AG04449 (cell line): ENCODE data around the gene ADD3.

Experiments
- CTCF ChIA-PET: fragments of 350-600 bp; formaldehyde crosslinking; extraction: SDS; loops from one replicate; lab custom pipeline; 2021; ENCODE audit warnings: antibody characterized with exemption; lab: Yijun Ruan, JAX
- POLR2A ChIA-PET: fragments of 400-600, 350-600 bp; formaldehyde crosslinking; extraction: SDS; loops from one replicate; lab custom pipeline; 2020; ENCODE audit warnings: antibody characterized with exemption, inconsistent platforms; lab: Yijun Ruan, JAX
- DNase-seq: peaks from one replicate; pipeline ENCODE4 v3.0.0-alpha.2; 2010; ENCODE audit warnings: low read depth, low spot score
- H3K4me3 ChIP-seq: 2 replicates; pipeline ENCODE4 v1.5.1; 2011; ENCODE audit warnings: low read depth, mild to moderate bottlenecking, control low read depth, low read length
- CTCF ChIP-seq: IDR thresholded peaks from one replicate; pipeline ENCODE4 v1.5.1; 2011; ENCODE audit warnings: mild to moderate bottlenecking, moderate library complexity, low read length, control low read depth, inconsistent platforms; ENCODE audit not compliant: insufficient read depth; ENCODE audit errors: missing control alignments

ADD3 gene

GRCh38 chr10:110075686-110076085 is 67.9 kb downstream of the ADD3 start:
- no peak for DNase-seq
- no peak for TF ChIP-seq CTCF
- ChIA-PET CTCF (interaction anchor here (1.4 to 5.6 kb wide), 2 partner anchors 54 to 193 kb away, joined by 3 to 47 read pairs; no protein-coding TSS in a partner anchor), POLR2A (no interaction called here)
- H3K4me3 ChIP-seq: no peak overlapping the region

- H3K4me3 ChIP-seq: no peak overlapping the region
- no peak for TF ChIP-seq CTCF
- ChIA-PET CTCF (interaction anchor here (0.7 to 5.6 kb wide), 3 partner anchors 31 to 194 kb away, joined by 3 to 47 read pairs (median 3); no protein-coding TSS in a partner anchor), POLR2A (no interaction called here)
- no peak for DNase-seq
Observed at GRCh38 chr10:110076559-110077318, 69.0 kb downstream of the ADD3 start.

- no peak for TF ChIP-seq CTCF
- H3K4me3 ChIP-seq: no peak overlapping the region
- ChIA-PET POLR2A (no interaction called here), CTCF (interaction anchor here (5.6 kb wide), 1 partner anchor 195 kb away, joined by 47 read pairs; no protein-coding TSS in a partner anchor)
- DNase-seq: no peak
Observed at GRCh38 chr10:110077436-110078130, 69.8 kb downstream of the ADD3 start.

GRCh38 chr10:110078317-110078716 is 70.5 kb downstream of the ADD3 start:
- CTCF ChIA-PET: interaction anchor here (5.6 kb wide), 1 partner anchor 195 kb away, joined by 47 read pairs; no protein-coding TSS in a partner anchor
- TF ChIP-seq CTCF: no peak
- POLR2A ChIA-PET: no interaction called here
- no peak for DNase-seq
- H3K4me3 ChIP-seq: no peak overlapping the region

- ChIA-PET POLR2A (no interaction called here), CTCF (interaction anchor here (1.0 to 1.1 kb wide), 2 partner anchors 11 to 52 kb away, joined by 3 read pairs; no protein-coding TSS in a partner anchor)
- no peak for TF ChIP-seq CTCF
- DNase-seq: no peak
- no peak overlapping the region for H3K4me3 ChIP-seq
Observed at GRCh38 chr10:110081911-110082310, 74.1 kb downstream of the ADD3 start.

GRCh38 chr10:110083884-110084283 is 76.1 kb downstream of the ADD3 start:
- no peak overlapping the region for H3K4me3 ChIP-seq
- ChIA-PET POLR2A (no interaction called here), CTCF (interaction anchor here (0.7 to 1.5 kb wide), 5 partner anchors 10 to 203 kb away, joined by 3 to 5 read pairs (median 3); no protein-coding TSS in a partner anchor)
- TF ChIP-seq CTCF: no peak
- no peak for DNase-seq
